Measurements from ENCODE around the gene SPANXA1.
"Not testable (repeated sequence)": the region's sequence is repeated elsewhere in the genome, so short reads cannot be mapped to it uniquely, and the experiment has no call there.

Gene SPANXA1, protein sequence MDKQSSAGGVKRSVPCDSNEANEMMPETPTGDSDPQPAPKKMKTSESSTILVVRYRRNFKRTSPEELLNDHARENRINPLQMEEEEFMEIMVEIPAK

DNA sequence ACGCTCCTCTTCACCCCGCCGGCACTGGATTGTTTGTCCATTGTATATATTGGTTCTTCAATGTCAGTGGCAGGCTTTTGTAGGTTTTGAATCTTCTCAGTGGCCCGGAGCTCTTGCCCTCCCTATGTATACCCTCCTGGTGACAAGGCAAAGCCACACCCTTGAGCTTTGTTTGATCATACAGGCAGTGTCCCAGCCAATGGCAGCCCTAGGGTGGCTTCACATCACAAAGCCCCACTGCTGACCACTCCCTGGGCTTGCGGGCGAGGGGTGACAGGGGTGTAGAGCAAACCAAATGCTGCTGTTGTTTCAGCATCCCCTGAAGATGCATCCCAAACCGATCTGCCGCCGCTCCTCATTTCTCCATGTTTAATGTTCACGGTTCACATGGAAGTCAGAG is at the start of gene SPANXA1:
SPANXA1 (minus strand) TSS at position 101 of the 400 bp plus-strand sequence; CDS start at position 41, 60 bp downstream.
- not testable (repeated sequence) for DNase-seq

DNA sequence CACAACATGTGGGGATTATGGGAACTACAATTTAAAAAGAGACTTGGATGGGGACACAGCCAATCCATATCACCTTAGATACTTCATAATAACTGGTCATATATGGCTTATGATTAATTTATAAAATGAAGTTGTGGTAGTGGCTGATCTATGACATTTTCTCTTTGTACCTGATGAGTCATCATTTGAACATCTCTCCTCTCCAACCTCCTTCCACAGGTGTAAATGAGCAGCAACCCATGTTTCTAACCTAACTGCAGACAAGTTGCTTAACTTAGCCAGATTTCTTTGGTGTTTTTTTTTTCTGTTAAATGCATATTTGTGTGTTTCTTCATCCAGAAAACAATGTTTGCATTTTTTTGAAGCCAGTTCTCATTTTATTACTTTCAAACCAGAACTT is 47.6 kb upstream of the SPANXA1 start:
- no peak for DNase-seq

DNA sequence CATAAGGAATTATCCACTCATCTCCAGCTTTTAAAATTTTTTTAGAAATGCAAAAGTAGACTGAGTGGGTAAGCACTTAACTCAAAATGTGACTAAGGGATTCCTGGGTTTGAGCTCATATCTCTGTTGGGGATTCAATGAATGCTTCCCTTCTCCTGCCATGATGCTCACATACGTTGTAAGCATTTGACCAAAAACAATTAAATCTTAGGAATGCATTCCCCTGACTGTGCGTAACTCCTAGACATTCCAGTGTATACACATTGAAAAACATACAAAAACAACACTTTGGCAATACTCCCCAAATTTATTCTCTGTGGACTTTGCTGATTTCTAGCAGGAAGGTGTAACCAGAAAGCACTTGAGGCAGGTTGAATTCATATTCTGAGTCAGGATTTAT is 34.8 kb upstream of the SPANXA1 start:
- no peak for DNase-seq

DNA sequence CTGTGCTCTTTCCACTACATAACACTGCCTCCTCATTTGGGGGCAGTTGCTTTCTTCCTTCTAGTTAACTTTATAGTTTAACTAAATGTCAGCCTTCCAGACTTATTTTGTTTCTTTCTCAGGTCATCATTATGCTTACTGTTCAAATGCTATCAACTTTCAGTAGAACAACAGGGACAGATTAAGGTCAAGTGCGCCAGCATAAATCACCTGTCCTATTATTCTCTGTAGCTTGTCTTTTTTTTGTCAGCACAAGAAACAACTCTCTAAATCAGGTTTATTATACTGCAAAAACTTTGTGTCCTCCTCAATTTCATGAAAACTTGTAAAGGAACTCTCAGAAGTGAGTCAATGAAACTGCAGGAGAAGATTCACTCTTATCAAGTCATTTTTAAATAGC is 24.6 kb upstream of the SPANXA1 start:
- no peak for DNase-seq

DNA sequence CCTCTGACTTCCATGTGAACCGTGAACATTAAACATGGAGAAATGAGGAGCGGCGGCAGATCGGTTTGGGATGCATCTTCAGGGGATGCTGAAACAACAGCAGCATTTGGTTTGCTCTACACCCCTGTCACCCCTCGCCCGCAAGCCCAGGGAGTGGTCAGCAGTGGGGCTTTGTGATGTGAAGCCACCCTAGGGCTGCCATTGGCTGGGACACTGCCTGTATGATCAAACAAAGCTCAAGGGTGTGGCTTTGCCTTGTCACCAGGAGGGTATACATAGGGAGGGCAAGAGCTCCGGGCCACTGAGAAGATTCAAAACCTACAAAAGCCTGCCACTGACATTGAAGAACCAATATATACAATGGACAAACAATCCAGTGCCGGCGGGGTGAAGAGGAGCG is 4.9 kb upstream of the SPANXA1 start, which contains the start of gene SPANXA2:
SPANXA2 (plus strand) TSS at position 301 of the 400 bp plus-strand sequence; CDS start at position 361, 60 bp downstream.
- DNase-seq = not testable (repeated sequence)

DNA sequence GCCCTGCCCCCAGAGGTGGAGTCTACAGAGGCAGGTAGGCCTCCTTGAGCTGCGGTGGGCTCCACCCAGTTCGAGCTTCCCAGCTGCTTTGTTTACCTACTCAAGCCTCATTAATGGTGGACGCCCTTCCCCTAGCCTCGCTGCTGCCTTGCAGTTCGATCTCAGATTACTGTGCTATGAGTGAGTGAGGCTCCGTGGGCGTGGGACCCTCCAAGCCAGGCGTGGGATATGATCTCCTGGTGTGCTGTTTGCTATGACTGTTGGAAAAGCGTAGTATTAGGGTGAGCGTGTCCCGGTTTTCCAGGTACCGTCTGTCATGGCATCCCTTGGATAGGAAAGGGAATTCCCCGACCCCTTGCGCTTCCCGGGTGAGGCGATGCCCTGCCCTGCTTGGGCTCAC is 42.0 kb downstream of the SPANXA1 start:
- not testable (repeated sequence) for DNase-seq

Measured in stimulated activated CD4-positive, alpha-beta T cell treated with anti-CD3 and anti-CD28 coated beads, Interleukin-4, amount 100 ng/mL, for 24 hours (primary cell).